ENCODE data around the gene SLC6A12.

DNA sequence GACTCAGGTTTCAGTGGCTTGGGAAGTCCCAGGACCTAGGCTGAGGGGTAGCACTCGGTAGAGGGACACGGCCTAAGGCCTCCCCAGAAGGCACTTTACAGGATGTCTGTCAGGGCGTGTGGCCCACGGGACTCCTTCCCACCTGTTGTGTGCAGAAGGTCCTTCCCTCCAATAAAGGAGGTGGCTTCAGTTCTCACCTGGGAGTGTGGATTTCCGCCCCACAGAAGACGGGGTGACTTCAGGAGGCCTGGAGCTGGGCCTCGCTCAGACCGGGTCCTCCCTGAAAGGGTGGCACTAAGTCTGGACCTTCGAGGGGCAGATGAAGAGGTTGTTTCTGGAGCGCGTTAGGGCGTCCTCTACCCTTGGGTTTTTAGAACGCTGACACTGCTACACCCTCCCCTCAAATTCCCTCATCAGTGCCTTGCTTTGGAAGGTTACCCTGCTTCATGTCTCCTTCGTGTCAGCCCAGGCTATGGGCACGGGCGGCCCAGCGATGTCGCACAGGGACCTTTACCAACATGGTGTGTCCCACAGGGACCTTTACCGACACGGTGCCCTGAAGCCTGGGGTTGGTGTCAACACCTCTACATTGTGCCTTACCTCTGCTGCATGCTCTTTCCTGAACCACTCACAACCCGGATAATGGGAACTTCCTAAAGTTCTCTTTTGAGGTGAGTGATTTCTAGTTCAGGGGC, 7.1 kb downstream of the SLC6A12 start:
- TF ChIP-seq POLR2A (IDR thresholded peaks at IDR 0.05; ENCODE audit: low read length) (no peak), GATA1 (IDR thresholded peaks at IDR 0.05; ENCODE audit: low read depth, low read length) (no peak)
